Large intestine (tissue), 3 donors: ENCODE measurements around the gene RBM3. TPM values are rescaled to one million over a fixed set of nuclear protein-coding genes. Genes with fewer than 3 reads are reported as not detected.

Experiments used
- DNase-seq, 2 donors: peaks; one replicate each; pipeline versions ENCODE4 v3.0.0 to v3.0.0-alpha.2; 2013
- H3K27ac ChIP-seq: one replicate; pipeline ENCODE4 v1.5.1; 2013; ENCODE audit warnings: low read length
- H3K27me3 ChIP-seq: 2 replicates; pipeline ENCODE4 v1.6.1; 2013; ENCODE audit warnings: low read length; ENCODE audit not compliant: control insufficient read depth, insufficient read depth
- H3K36me3 ChIP-seq: 2 replicates; pipeline ENCODE4 v1.6.1; 2013; ENCODE audit warnings: low read length; ENCODE audit not compliant: control insufficient read depth, insufficient read depth
- H3K4me1 ChIP-seq: one replicate; pipeline ENCODE4 v1.6.1; 2013; ENCODE audit warnings: low read length; ENCODE audit not compliant: control insufficient read depth, insufficient read depth
- H3K4me3 ChIP-seq: one replicate; pipeline ENCODE4 v1.5.1; 2013; ENCODE audit warnings: low read length
- H3K9me3 ChIP-seq: one replicate; pipeline ENCODE4 v1.6.1; 2013; ENCODE audit warnings: mild to moderate bottlenecking, low read depth, low read length, moderate library complexity; ENCODE audit not compliant: control insufficient read depth
- WGBS: methylation state at CpG from one replicate; pipeline ENCODE4 v1.1.5; 2013; ENCODE audit warnings: low lambda C conversion rate; ENCODE audit not compliant: insufficient coverage; 5-methylcytosine and 5-hydroxymethylcytosine counted together
- polyA plus RNA-seq: library from polyadenylated mRNA; unstranded; fragments of 120-200 nt; gene quantifications from one replicate; pipeline ENCODE4 v1.2.1, GENCODE V29; 2013

RBM3 gene
- polyA plus RNA-seq, 1 donor = 257 TPM

DNA sequence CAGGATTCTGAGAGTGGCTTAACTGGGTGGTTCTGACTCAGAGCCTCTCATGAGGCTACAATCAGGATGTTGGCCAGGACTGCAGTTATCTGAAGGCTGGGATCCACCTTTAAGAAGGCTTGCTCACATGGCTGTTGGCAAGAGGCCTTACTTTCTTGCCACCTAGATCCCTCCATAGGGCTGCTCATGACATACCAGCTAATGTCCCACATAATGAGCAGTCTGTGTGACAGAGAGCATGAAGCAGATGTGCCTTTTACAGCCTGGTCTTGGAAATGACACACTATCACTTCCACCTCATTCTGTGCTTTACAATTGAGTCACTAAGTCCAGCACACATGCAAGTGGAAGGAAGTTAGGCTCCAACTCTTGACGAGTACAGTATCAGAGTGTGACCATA is 4.3 kb upstream of the RBM3 start:
- no CpG with 5 or more reads among the region's 1 CpG for WGBS
- Histone ChIP-seq H3K4me3 (no peak overlapping the region), H3K27me3 (no peaks in the 10 kb centered on the region), H3K27ac (no peak overlapping the region), H3K4me1 (no peaks in the 10 kb centered on the region), H3K36me3 (peaks cover under 1% of the 10 kb centered on the region), H3K9me3 (no peaks in the 10 kb centered on the region)
- DNase-seq = no peak

GRCh38 chrX:48573690-48574269 is 504 bp upstream of the RBM3 start:
- no peak for DNase-seq
- Histone ChIP-seq H3K4me1 (peaks cover 13% of the 10 kb centered on the region), H3K36me3 (peaks cover 25% of the 10 kb centered on the region), H3K9me3 (no peaks in the 10 kb centered on the region), H3K4me3 (peak overlapping the region; percentile 92), H3K27ac (peak overlapping the region; percentile 99), H3K27me3 (no peaks in the 10 kb centered on the region)
- WGBS = no CpG with 5 or more reads among the region's 19 CpGs

DNA sequence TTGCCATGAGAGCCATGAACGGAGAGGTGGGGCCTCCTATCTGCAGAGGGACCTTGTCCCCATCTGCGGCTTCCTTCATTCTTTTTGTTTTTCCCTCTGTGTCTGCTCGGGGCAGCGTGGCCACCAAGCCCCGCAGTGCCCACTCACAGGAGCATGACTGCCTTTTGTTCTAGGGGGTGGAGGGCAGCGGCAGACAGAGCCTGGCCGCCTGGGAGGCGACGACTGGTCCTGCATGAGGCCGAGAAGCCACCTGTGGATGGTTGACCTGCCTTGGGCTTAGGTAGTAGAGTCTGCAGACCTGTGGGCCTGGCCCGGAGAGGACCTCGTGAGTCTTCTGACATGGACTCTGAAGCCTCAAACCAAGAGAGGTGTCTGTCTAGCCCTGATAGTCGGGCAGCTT is 1.4 kb downstream of the RBM3 start:
- peaks cover 26% of the 10 kb centered on the region for H3K36me3 ChIP-seq
- no peak for DNase-seq
- peaks cover 13% of the 10 kb centered on the region for H3K4me1 ChIP-seq
- WGBS = no CpG with 5 or more reads among the region's 13 CpGs
- peak overlapping the region; percentile 92 for H3K4me3 ChIP-seq
- no peaks in the 10 kb centered on the region for H3K27me3 ChIP-seq
- peak overlapping the region; percentile 99 for H3K27ac ChIP-seq
- no peaks in the 10 kb centered on the region for H3K9me3 ChIP-seq

DNA sequence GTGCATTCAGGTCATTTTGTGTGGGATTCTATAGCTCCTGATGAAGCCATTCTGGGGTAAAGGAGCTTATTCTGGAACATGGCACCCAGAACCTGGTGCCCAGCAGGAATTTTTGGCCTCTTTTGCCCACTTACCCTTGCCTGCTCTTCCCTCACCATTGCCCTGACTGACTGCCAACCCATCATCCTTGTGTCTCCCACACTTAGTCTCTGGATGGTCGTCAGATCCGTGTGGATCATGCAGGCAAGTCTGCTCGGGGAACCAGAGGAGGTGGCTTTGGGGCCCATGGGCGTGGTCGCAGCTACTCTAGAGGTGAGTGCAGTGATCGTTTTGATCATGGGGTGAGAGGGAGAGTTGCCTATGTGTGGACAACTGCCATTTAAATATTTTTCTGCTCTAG is 1.8 kb downstream of the RBM3 start:
- peak overlapping the region; percentile 92 for H3K4me3 ChIP-seq
- no peaks in the 10 kb centered on the region for H3K27me3 ChIP-seq
- H3K4me1 ChIP-seq = peaks cover 13% of the 10 kb centered on the region
- H3K27ac ChIP-seq = no peak overlapping the region
- H3K36me3 ChIP-seq = peaks cover 26% of the 10 kb centered on the region
- WGBS = no CpG with 5 or more reads among the region's 6 CpGs
- no peaks in the 10 kb centered on the region for H3K9me3 ChIP-seq
- DNase-seq = no peak

GRCh38 chrX:48578661-48579128 is 4.4 kb downstream of the RBM3 start:
- Histone ChIP-seq H3K27ac (no peak overlapping the region), H3K27me3 (no peaks in the 10 kb centered on the region), H3K4me3 (no peak overlapping the region), H3K36me3 (peaks cover 26% of the 10 kb centered on the region), H3K9me3 (no peaks in the 10 kb centered on the region), H3K4me1 (peaks cover 13% of the 10 kb centered on the region)
- no CpG with 5 or more reads among the region's 2 CpGs for WGBS
- no peak for DNase-seq

GRCh38 chrX:48579259-48579658 is 5.0 kb downstream of the RBM3 start:
- Histone ChIP-seq H3K36me3 (peaks cover 26% of the 10 kb centered on the region), H3K4me3 (no peak overlapping the region), H3K4me1 (peaks cover 13% of the 10 kb centered on the region), H3K27ac (no peak overlapping the region), H3K27me3 (no peaks in the 10 kb centered on the region), H3K9me3 (no peaks in the 10 kb centered on the region)
- WGBS = no CpG with 5 or more reads among the region's 3 CpGs
- no peak for DNase-seq

GRCh38 chrX:48580662-48581061 is 6.4 kb downstream of the RBM3 start:
- Histone ChIP-seq H3K27ac (no peak overlapping the region), H3K4me1 (peaks cover 9% of the 10 kb centered on the region), H3K4me3 (no peak overlapping the region), H3K9me3 (no peaks in the 10 kb centered on the region), H3K36me3 (peaks cover 19% of the 10 kb centered on the region), H3K27me3 (no peaks in the 10 kb centered on the region)
- WGBS = no CpG with 5 or more reads among the region's 1 CpG
- no peak for DNase-seq

DNA sequence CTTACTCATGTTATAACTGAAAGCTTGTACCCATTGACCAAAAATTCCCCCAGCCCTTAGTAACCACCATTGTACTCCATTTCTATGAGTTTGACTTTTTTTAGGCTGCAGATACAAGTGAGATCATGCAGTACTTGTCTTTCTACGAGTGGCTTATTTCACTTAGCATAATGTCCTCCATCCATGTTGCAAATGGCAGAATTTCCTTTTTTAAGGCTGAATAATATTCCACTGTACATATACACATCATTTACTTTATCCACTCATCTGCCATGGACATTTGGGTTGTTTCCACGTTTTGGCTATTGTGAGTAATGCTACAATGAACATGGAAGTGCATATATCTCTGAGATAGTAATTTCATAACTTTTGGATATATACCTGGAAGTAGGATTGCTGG is 10.4 kb downstream of the RBM3 start:
- H3K36me3 ChIP-seq = no peaks in the 10 kb centered on the region
- no CpG with 5 or more reads among the region's 2 CpGs for WGBS
- no peak overlapping the region for H3K4me3 ChIP-seq
- H3K4me1 ChIP-seq = no peaks in the 10 kb centered on the region
- no peaks in the 10 kb centered on the region for H3K27me3 ChIP-seq
- H3K27ac ChIP-seq = no peak overlapping the region
- DNase-seq = no peak
- no peaks in the 10 kb centered on the region for H3K9me3 ChIP-seq

DNA sequence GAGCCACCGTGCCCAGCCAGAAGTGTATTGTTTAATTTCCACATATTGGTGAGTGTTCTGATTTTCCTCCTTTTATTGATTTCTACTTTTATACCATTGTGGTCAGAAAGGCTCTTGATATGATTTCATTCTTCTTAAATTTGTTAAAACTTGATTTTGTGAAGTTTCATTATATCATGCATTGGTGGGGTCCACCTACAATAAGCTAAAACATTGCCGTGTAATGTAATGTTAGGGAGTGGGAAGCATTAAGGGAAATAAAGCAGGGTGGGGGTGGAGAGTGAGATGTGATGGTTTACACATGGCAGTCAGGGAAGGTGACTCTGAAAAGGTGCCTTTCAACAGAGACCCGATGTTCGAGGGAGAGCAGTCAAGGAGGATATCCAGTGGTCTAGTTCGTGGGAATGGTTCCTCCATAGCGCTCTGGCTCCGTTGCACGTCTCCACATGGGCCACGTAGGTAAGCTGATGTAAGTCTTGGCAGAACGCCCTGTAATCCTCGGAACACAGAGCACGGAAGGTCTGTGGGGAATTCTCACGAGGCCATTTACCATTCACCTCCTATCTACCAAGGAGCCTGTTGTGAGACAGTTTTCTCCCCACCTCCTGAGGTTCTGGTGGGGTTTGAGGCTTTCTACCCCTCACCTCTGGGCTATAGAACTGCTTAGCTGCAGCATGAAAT is 15.3 kb downstream of the RBM3 start:
- no peaks in the 10 kb centered on the region for H3K9me3 ChIP-seq
- WGBS = no CpG with 5 or more reads among the region's 13 CpGs
- no peak overlapping the region for H3K27ac ChIP-seq
- H3K36me3 ChIP-seq = no peaks in the 10 kb centered on the region
- H3K27me3 ChIP-seq = no peaks in the 10 kb centered on the region
- H3K4me1 ChIP-seq = no peaks in the 10 kb centered on the region
- no peak overlapping the region for H3K4me3 ChIP-seq
- DNase-seq = no peak

DNA sequence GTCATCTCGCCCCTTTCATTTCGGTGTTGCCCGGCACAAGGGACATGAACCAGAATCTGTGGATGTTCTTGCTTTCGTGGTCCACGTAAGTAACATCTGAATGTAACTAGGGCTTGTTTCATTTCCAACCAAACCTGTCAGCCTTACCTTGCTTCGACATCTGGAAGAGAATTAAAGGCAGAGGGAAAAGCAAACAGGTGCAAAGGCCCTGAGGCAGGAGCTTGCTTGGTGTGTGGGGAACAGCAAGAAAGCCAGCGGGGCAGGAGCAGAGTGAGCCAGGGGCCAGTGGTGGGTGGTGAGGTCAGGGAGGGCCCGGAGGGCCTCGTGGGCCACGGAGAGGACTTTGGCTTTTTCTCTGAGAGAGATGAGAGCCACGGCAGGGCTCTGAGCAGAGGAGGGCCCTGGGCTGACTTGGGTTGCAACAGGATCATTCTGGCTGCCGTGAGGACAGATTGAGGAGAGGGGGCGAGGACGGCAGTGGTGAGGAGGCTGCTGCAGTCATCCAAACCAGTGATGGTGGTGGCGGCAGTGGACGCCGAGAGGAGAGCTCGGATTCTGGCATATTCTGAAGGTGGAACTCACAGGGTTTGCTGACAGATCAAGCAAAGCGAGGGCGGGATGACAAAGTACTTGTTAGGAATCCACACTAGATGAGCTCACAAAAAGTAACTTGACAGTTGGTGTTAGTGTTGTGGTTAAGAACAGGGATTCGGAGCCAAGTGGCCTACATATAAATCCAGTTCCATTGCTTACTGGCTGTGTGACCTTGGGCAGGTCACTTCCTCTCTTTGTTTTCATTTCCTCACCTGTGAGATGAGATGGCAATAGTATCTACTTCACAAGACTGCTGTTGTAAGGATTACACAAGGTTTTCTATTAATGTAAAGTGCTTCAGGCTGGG is 16.2 kb downstream of the RBM3 start:
- H3K36me3 ChIP-seq = no peaks in the 10 kb centered on the region
- H3K27ac ChIP-seq = no peak overlapping the region
- H3K27me3 ChIP-seq = no peaks in the 10 kb centered on the region
- H3K9me3 ChIP-seq = no peaks in the 10 kb centered on the region
- DNase-seq = no peak
- no peak overlapping the region for H3K4me3 ChIP-seq
- no peaks in the 10 kb centered on the region for H3K4me1 ChIP-seq
- WGBS = no CpG with 5 or more reads among the region's 21 CpGs
